GM12878 (cell line): ENCODE results near the gene CSHL1. TPM values are rescaled to one million over a fixed set of nuclear protein-coding genes. Genes with fewer than 3 reads are reported as not detected.
A peak's percentile ranks its signal among the peaks of the same experiment; 100 is the strongest.

ENCODE experiments used
- ATAC-seq: fragments of 200-7000 bp; cut with Tn5 transposase; 3 replicates; pipeline ENCODE4 v1.9.1; 2020; ENCODE audit warnings: mild to moderate bottlenecking, moderate library complexity
- BruUV-seq: library from RNA; stranded (reverse); fragments of 400-500 nt; replicated peaks from 2 replicates; lab custom pipeline; 2021; lab: Mats Ljungman, UMichigan
- CTCF ChIA-PET: fragments of 300-600 bp; sonication (Branson Sonifier 250); formaldehyde crosslinking; extraction: SDS; loops from one replicate; lab custom pipeline; 2021; ENCODE audit warnings: inconsistent platforms; lab: Yijun Ruan, JAX
- POLR2A ChIA-PET: fragments of 350-600 bp; formaldehyde crosslinking; extraction: SDS; loops from one replicate; lab custom pipeline; 2021; ENCODE audit warnings: inconsistent platforms; lab: Charles Lee
- RAD21 ChIA-PET: fragments of 300-600 bp; sonication (Branson Sonifier 250); formaldehyde crosslinking; loops from one replicate; lab custom pipeline; 2023; ENCODE audit warnings: antibody characterized with exemption; ENCODE audit not compliant: unreplicated experiment; lab: Charles Lee
- SMC1A ChIA-PET: fragments of 300-600 bp; sonication (Branson Sonifier 250); formaldehyde crosslinking; loops from one replicate; lab custom pipeline; 2023; ENCODE audit not compliant: unreplicated experiment, uncharacterized antibody; lab: Charles Lee
- DNase-seq: peaks from one replicate; pipeline ENCODE4 v3.0.0-alpha.2; 2011; ENCODE audit warnings: low read depth, low spot score
- FAIRE-seq: peaks from 3 replicates; lab custom pipeline; 2011; peaks lifted over from hg19 to GRCh38; lab: Jason Lieb, UNC
- H2AFZ ChIP-seq: 2 replicates; pipeline ENCODE4 v1.6.0; 2011; ENCODE audit warnings: low read depth, low read length, control low read depth; ENCODE audit not compliant: control insufficient read depth
- H3K27ac ChIP-seq: 2 replicates; pipeline ENCODE4 v1.5.1; 2011; ENCODE audit warnings: control low read depth; ENCODE audit not compliant: control insufficient read depth, insufficient read depth
- H3K27me3 ChIP-seq, 2 experiments: replicated peaks in 1 of 2; 2 replicates each; pipeline versions ENCODE4 v1.6.0 to v1.6.1; 2011; ENCODE audit warnings: low read length in 1 of 2; ENCODE audit not compliant: control insufficient read depth in 2 of 2, insufficient read depth in 2 of 2
- H3K36me3 ChIP-seq, 2 experiments: 2 replicates each; pipeline ENCODE4 v1.5.1; 2011; ENCODE audit warnings: low read length in 1 of 2; ENCODE audit not compliant: control insufficient read depth in 2 of 2, insufficient read depth in 2 of 2
- H3K4me1 ChIP-seq: 2 replicates; pipeline ENCODE4 v1.6.1; 2011; ENCODE audit warnings: mild to moderate bottlenecking, low read length, moderate library complexity, mixed read lengths; ENCODE audit not compliant: control insufficient read depth, insufficient read depth
- H3K4me2 ChIP-seq: 2 replicates; pipeline ENCODE4 v1.6.0; 2011; ENCODE audit warnings: control low read depth; ENCODE audit not compliant: control insufficient read depth, insufficient read depth
- H3K4me3 ChIP-seq: fragments of 200-600 bp; sonication (generic); 2 replicates; pipeline ENCODE4 v1.5.1; 2016
- H3K79me2 ChIP-seq: 2 replicates; pipeline ENCODE4 v1.6.0; 2011; ENCODE audit warnings: low read length; ENCODE audit not compliant: control insufficient read depth, insufficient read depth
- H3K9ac ChIP-seq: 2 replicates; pipeline ENCODE4 v1.8.0; 2011; ENCODE audit warnings: low read length, control low read depth, mixed read lengths; ENCODE audit not compliant: control insufficient read depth, insufficient read depth
- H3K9me3 ChIP-seq: replicated peaks from 3 replicates; pipeline ENCODE4 v1.5.1; 2011; ENCODE audit warnings: mild to moderate bottlenecking, low read length; ENCODE audit not compliant: control insufficient read depth, insufficient read depth
- H4K20me1 ChIP-seq: 2 replicates; pipeline ENCODE4 v1.6.0; 2011; ENCODE audit not compliant: control insufficient read depth, insufficient read depth
- EP300 ChIP-seq, 2 experiments: fragments of 150-350 bp in 1 of 2; IDR thresholded peaks; 2 replicates each; pipeline ENCODE4 v1.6.1; 2011 to 2012; ENCODE audit warnings: low read depth in 2 of 2, low read length in 2 of 2, borderline replicate concordance in 1 of 2, improper control_type of control experiment in 1 of 2, inconsistent platforms in 1 of 2; ENCODE audit not compliant: control insufficient read depth in 1 of 2
- NFIC ChIP-seq: IDR thresholded peaks from 2 replicates; pipeline ENCODE4 v1.6.1; 2012; ENCODE audit warnings: low read depth, mild to moderate bottlenecking, inconsistent platforms, low read length, moderate library complexity
- POLR2AphosphoS5 ChIP-seq: IDR thresholded peaks from 2 replicates; pipeline ENCODE4 v1.6.1; 2011; ENCODE audit warnings: mild to moderate bottlenecking, low read length, inconsistent platforms
- RBBP5 ChIP-seq: fragments of 200-600 bp; sonication (generic); conservative IDR thresholded peaks from 2 replicates; pipeline ENCODE4 v1.6.1; 2016
- SPI1 ChIP-seq: IDR thresholded peaks from 2 replicates; pipeline ENCODE4 v1.6.1; 2011; ENCODE audit warnings: low read depth, mild to moderate bottlenecking, low read length, moderate library complexity, borderline replicate concordance; ENCODE audit not compliant: insufficient read depth
- TARDBP ChIP-seq: IDR thresholded peaks from 2 replicates; pipeline ENCODE4 v1.6.1; 2016; ENCODE audit warnings: borderline replicate concordance
- whole genome bisulfite sequencing: methylation state at CpG from one replicate; pipeline ENCODE4 v1.1.6; 2016; ENCODE audit warnings: low lambda C conversion rate; ENCODE audit not compliant: insufficient replicate concordance, insufficient coverage; ENCODE audit errors: missing lambda C conversion rate; 5-methylcytosine and 5-hydroxymethylcytosine counted together
- in situ Hi-C: fragments of 300-500 bp; cut with MboI; formaldehyde crosslinking; loops from 9 replicates; pipeline ENCODE4 v1.14.3; 2018; ENCODE audit warnings: mixed read lengths
- intact Hi-C: fragments of 100-400 bp; cut with micrococcal nuclease; formaldehyde crosslinking; loops from one replicate; pipeline ENCODE4 v1.14.2; 2022; ENCODE audit not compliant: unreplicated experiment
- polyA plus RNA-seq, 11 experiments: library from polyadenylated mRNA; depleted of rRNA in 4 of 11; unstranded in 6 of 11; stranded (reverse) in 5 of 11; fragments of >200 nt; fragmentation: Nextera tagmentation in 4 of 11; fragmentation: Illumina TruSeq in 1 of 11; extraction: Ambion mirVana in 4 of 11; extraction: Trizol in 1 of 11; gene quantifications; 1 replicate in 1 of 11; 2 replicates in 10 of 11; pipeline versions ENCODE4 v1.2.1 to v1.2.3, GENCODE V29; 2011 to 2016; ENCODE audit warnings: inconsistent platforms in 2 of 11, missing spikeins in 2 of 11, low read depth in 1 of 11
- total RNA-seq, 4 experiments: library from RNA; depleted of rRNA in 3 of 4; stranded (reverse); fragments of >200 nt in 3 of 4; fragmentation: Illumina TruSeq in 1 of 4; extraction: Trizol in 1 of 4; gene quantifications; 2 replicates each; pipeline versions ENCODE4 v1.2.1 to v1.2.3, GENCODE V29; 2013 to 2021
- TF ChIP-seq, protein P1 (sequence below), 3 experiments: IDR thresholded peaks in 2 of 3; conservative IDR thresholded peaks in 1 of 3; 2 replicates each; pipeline ENCODE4 v1.5.1; 2011; ENCODE audit warnings: low read depth in 3 of 3, low read length in 3 of 3, mild to moderate bottlenecking in 3 of 3, control low read depth in 2 of 3, moderate library complexity in 2 of 3, inconsistent platforms in 1 of 3, mixed read lengths in 1 of 3; ENCODE audit not compliant: control insufficient read depth in 2 of 3, insufficient read depth in 1 of 3; ENCODE audit errors: extremely low read depth in 1 of 3
- TF ChIP-seq, protein P2 (sequence below): fragments of 450-650 bp; formaldehyde crosslinking; IDR thresholded peaks from 2 replicates; pipeline ENCODE4 v1.5.0; 2022; ENCODE audit warnings: mild to moderate bottlenecking, missing genetic modification characterization

The CSHL1 gene
- total and polyA plus RNA-seq, 10 of the 15 experiments (the other 5 are each of a cell fraction or from before 2014, with no cell fraction given), result not detected

DNA sequence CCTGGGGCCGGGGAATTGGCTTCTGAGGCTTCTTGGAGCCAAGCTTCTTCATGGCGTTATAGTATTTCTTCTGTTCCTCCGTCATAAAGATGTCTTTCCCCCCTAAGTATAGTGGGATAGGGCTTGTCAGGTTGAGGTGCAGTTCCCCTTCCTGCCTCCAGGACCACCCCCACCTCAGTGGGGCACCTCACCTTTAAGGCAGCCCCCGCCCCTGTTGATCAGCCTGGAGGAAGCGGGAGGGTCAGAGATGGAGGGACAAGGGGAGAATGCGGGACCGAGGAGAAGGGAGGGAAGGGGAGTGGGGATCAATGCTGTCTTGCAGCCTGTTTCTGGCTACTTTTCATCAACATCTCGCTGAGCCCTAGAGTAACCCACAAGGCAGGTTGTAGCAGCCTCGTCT lies 32.7 kb upstream of the CSHL1 start:
- Histone ChIP-seq H3K9me3 (no peaks in the 10 kb centered on the region; the same call in 2 of the 3 replicates), H4K20me1 (no peaks in the 10 kb centered on the region), H3K27me3 (no peaks in the 10 kb centered on the region), H3K27ac (no peak overlapping the region), H3K36me3 (no peaks in the 10 kb centered on the region), H3K4me2 (no peak overlapping the region), H3K4me1 (peaks cover 18% of the 10 kb centered on the region), H3K4me3 (no peak overlapping the region), H3K9ac (no peak overlapping the region), H2AFZ (no peak overlapping the region), H3K79me2 (no peaks in the 10 kb centered on the region)
- 89% methylated on average over 9 of the region's 9 CpGs for WGBS
- FAIRE-seq (no peak), ATAC-seq (no peak), DNase-seq (no peak)
- intact Hi-C loops, result no loop called here
- ChIA-PET RAD21 (no interaction called here), SMC1A (no interaction called here), CTCF (interaction anchor here (0.9 to 1.4 kb wide), 2 partner anchors 11 to 24 kb away, joined by 3 to 4 read pairs; partner anchors contain the start of gene CD79B), POLR2A (interaction anchor here (1.8 kb wide), 1 partner anchor 10 kb away, joined by 4 read pairs; no protein-coding TSS in a partner anchor)
- BruUV-seq, result no TSS peak
- TF ChIP-seq, protein P1, sequence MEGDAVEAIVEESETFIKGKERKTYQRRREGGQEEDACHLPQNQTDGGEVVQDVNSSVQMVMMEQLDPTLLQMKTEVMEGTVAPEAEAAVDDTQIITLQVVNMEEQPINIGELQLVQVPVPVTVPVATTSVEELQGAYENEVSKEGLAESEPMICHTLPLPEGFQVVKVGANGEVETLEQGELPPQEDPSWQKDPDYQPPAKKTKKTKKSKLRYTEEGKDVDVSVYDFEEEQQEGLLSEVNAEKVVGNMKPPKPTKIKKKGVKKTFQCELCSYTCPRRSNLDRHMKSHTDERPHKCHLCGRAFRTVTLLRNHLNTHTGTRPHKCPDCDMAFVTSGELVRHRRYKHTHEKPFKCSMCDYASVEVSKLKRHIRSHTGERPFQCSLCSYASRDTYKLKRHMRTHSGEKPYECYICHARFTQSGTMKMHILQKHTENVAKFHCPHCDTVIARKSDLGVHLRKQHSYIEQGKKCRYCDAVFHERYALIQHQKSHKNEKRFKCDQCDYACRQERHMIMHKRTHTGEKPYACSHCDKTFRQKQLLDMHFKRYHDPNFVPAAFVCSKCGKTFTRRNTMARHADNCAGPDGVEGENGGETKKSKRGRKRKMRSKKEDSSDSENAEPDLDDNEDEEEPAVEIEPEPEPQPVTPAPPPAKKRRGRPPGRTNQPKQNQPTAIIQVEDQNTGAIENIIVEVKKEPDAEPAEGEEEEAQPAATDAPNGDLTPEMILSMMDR (IDR thresholded peaks at IDR 0.05 in 2 of 3, conservative IDR thresholded peaks at IDR 0.05 in 1 of 3; ENCODE audit: control insufficient read depth in 2 of 3, extremely low read depth in 1 of 3, insufficient read depth in 1 of 3, low read depth in 3 of 3, low read length in 3 of 3), result peak in 1 of 3 experiments; percentile 28; a peak in 1 of 6 replicates
- no peak for TF ChIP-seq NFIC
- in situ Hi-C loops, result no loop called here

DNA sequence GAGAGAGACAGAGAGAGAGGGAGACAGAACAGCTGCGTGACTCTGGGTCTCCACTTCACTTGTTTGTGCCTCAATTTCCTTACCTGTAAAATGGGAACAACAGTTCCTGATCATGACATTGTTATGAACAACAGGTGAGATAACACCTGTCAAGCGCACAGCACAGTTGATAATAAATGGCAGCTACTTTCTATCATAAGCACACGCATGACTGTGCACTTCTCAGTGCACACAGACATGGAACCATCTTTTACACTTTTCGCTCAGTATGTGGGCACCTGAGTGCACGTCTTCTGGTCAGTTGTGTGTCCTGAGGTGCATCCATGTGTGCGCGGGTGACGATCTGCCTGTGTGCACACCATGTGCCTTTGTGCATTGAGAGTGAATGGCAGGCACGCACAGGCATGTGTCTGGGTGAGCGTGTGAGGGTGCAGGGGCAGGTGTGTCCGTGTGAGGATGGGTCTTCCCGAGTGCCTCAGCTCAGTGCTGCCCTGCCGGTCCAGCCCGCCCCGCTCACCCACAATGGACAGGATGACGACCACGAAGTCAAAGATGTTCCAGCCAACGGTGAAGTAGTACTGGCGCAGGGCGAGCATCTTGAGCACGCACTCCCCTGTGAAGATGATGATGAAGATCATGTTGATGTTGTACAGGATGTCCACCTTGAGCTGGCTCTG lies 31.4 kb upstream of the CSHL1 start:
- Histone ChIP-seq H3K27ac (no peak overlapping the region), H3K4me3 (no peak overlapping the region), H3K4me2 (no peak overlapping the region), H3K9ac (no peak overlapping the region), H3K79me2 (no peaks in the 10 kb centered on the region), H3K36me3 (no peaks in the 10 kb centered on the region), H4K20me1 (no peaks in the 10 kb centered on the region), H3K4me1 (peaks cover 18% of the 10 kb centered on the region), H3K27me3 (no peaks in the 10 kb centered on the region), H2AFZ (no peak overlapping the region), H3K9me3 (no peaks in the 10 kb centered on the region; the same call in 2 of the 3 replicates)
- FAIRE-seq, result no peak
- 77% methylated on average over 21 of the region's 21 CpGs for WGBS
- ChIA-PET POLR2A (interaction anchor here (1.8 kb wide), 1 partner anchor 9 kb away, joined by 4 read pairs; no protein-coding TSS in a partner anchor), RAD21 (no interaction called here), SMC1A (no interaction called here), CTCF (interaction anchor here (0.9 to 1.5 kb wide), 3 partner anchors 8 to 23 kb away, joined by 3 to 5 read pairs (median 4); partner anchors contain the start of gene CD79B)
- no peak for ATAC-seq
- no peak for DNase-seq
- intact Hi-C loops (no loop called here), in situ Hi-C loops (no loop called here)
- no TSS peak for BruUV-seq
- TF ChIP-seq POLR2AphosphoS5 (no peak), TARDBP (no peak), SPI1 (no peak), EP300 (IDR thresholded peaks at IDR 0.05; ENCODE audit: borderline replicate concordance in 1 of 2, control insufficient read depth in 1 of 2, low read depth in 2 of 2, low read length in 2 of 2) (no peak), RBBP5 (no peak)
- TF ChIP-seq, protein P2, sequence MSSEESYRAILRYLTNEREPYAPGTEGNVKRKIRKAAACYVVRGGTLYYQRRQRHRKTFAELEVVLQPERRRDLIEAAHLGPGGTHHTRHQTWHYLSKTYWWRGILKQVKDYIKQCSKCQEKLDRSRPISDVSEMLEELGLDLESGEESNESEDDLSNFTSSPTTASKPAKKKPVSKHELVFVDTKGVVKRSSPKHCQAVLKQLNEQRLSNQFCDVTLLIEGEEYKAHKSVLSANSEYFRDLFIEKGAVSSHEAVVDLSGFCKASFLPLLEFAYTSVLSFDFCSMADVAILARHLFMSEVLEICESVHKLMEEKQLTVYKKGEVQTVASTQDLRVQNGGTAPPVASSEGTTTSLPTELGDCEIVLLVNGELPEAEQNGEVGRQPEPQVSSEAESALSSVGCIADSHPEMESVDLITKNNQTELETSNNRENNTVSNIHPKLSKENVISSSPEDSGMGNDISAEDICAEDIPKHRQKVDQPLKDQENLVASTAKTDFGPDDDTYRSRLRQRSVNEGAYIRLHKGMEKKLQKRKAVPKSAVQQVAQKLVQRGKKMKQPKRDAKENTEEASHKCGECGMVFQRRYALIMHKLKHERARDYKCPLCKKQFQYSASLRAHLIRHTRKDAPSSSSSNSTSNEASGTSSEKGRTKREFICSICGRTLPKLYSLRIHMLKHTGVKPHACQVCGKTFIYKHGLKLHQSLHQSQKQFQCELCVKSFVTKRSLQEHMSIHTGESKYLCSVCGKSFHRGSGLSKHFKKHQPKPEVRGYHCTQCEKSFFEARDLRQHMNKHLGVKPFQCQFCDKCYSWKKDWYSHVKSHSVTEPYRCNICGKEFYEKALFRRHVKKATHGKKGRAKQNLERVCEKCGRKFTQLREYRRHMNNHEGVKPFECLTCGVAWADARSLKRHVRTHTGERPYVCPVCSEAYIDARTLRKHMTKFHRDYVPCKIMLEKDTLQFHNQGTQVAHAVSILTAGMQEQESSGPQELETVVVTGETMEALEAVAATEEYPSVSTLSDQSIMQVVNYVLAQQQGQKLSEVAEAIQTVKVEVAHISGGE (CRISPR knock-in tag), result no peak
